LNCAP (cell line): ENCODE results near the gene ZMAT5.

Source experiments
- TF ChIP-seq, protein P1 (sequence below): fragments of 450-650 bp; IDR thresholded peaks from 2 replicates; pipeline ENCODE4 v1.5.1; 2017; ENCODE audit warnings: mild to moderate bottlenecking

The ZMAT5 gene

DNA sequence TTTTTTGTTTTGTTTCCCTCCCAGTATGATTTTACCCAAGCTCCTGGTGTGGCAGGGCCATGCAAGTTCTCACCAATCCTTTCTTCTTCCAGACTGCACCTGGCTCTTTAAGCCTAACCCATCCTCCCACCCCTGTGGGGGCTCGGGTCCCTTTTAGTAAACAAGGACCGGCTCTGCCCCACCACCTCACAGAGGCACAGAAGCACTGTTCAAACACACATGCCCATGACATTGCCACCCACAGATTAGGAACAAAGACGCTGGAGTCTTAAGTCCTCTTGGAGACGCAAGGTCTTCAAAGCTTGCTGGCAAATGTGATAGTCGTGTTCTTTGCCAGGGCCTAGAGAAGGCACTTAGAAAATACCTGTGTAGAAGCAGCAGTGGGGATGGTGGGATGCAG lies 19.2 kb upstream of the ZMAT5 start:
- TF ChIP-seq, protein P1, sequence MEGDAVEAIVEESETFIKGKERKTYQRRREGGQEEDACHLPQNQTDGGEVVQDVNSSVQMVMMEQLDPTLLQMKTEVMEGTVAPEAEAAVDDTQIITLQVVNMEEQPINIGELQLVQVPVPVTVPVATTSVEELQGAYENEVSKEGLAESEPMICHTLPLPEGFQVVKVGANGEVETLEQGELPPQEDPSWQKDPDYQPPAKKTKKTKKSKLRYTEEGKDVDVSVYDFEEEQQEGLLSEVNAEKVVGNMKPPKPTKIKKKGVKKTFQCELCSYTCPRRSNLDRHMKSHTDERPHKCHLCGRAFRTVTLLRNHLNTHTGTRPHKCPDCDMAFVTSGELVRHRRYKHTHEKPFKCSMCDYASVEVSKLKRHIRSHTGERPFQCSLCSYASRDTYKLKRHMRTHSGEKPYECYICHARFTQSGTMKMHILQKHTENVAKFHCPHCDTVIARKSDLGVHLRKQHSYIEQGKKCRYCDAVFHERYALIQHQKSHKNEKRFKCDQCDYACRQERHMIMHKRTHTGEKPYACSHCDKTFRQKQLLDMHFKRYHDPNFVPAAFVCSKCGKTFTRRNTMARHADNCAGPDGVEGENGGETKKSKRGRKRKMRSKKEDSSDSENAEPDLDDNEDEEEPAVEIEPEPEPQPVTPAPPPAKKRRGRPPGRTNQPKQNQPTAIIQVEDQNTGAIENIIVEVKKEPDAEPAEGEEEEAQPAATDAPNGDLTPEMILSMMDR, result no peak

DNA sequence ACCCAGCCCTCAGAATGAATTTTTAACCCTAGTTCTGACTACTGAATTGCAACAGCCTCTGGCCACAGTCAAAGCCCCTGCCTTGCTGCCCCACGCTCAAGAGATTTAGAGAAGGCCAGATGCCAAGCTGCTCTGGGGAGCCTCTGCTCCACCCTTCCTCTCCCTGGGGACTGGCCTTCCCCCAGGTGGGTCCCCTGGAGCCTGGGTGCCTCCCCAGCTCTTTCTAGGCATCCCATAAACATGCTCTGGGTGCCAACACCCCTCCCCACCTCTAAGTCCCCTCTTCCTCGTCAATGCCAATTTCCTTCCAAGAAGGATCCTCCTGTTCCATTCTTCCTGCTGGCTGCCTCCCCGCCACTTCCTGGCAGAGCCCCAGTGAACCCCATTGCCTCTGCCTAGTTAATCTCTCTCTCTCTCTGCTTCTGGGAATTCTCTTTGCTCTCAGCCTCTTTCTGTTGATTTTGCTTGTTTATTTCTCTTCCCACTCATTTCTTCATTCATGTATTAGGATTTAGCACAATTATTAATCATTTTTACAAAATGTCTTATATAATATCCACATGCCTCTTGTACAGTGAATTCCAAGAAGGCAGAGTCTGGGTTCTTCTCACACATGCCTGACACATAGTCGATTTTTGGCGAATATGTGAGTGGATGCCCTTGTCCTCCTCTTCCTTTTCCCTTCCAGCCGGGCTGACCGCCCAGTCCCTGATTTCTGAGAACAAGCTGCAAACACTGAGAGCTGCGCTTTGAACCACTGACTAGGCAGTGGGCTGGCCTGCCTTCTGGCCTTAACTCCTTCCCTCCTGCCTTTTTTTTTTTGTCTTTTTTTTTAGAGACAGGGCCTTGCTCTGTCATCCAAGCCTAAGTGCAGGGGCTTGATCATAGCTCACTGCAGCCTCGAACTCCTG lies 17.9 kb upstream of the ZMAT5 start:
- TF ChIP-seq, protein P1, result no peak

DNA sequence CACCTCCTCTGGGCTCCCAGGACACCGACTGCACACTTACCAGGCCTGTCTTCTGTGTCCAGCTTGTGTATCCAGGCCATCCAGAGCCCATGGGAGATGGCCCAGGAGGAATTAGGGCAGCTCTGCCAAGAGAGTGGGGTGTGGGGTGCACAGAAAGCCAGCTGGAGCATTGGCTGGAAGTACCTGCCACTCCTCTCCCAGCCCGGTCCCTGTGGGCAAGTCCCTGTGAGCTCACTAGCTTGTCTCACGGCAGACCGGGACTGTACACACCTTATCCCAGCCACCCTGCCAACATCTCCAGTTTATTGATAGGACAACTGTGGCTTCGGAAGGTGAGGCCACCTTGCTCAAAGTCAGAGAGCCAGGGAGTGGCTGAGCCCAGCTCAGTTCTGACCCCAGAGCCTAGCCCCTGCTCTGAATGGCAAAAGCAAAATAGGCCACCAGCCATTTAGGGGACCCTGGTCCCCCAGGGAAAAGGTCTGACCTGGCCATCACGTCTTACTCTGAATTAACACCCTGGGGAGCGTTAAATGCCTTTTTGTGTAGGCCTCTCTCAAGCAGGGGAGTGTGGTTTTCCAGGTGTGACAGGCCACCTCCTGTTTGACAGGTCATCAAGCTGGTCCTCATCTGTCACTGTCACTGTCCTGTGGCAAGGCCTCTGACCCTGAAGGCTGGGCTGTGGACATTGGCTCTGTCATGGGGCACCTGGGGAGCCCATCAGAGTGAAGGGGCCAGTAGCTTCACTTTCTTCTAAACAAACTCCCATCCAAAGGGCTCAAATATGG lies 15.4 kb upstream of the ZMAT5 start:
- TF ChIP-seq, protein P1, result no peak

DNA sequence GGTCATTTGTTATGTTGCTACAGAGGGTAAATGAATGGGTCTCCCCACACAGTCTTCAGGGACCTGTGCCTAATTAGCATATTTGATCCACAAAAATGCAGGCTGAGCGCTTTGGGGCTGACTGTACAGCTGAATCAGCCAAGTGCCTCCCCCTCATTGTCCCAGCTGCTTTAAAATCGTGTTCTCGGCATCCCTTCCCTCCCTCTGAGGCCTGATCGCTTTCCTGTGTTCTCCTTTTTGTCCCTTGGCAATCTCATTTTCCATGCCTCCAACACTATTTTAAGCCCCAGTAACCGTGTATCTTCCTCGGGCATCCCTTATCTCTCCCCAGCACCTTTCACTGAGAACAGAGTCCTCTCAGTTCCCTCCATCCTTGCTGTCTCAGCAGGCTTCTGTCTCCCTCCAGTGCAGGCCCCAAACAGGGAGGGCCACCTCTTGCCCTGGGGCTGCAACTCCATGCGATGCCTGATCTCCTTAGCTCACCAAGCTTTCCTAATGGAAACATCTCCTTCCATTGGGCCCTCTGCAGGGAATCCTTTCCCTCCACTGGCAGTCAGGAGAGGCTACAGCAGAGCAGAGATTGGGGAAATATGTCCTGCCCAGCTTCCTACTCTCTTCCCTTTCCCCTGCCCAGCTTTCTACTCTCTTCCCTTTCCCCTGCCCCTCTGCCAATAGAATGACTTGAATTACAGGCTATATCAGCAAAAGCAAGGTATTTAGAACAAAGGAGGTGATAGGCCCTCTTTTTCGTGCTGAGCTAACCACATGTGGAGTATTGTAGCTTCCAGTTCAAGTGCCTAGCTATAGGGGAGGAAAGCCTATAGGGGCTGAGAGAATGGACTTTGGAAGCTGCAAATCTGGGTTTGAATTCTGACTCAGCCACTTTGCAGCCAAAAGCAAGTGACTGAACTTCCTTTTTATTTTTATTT lies 14.2 kb upstream of the ZMAT5 start:
- TF ChIP-seq, protein P1, result no peak

DNA sequence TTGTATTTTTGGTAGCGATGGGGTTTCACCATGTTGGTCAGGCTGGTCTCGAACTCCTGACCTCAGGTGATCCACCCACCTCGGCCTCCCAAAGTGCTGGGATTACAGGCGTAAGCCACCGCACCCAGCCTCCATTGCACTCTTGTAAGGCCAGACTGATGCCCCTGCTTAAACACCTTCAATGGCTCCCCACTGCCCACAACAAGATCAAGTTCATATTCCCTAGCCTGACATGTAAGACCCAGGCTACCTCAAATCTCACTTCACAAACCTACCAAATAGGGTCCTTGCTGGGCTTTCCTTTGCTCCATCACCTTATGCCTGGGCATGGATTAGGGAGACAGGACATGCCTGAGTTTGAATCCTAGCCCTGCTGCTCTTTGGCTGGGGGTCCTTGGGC lies 13.4 kb upstream of the ZMAT5 start:
- TF ChIP-seq, protein P1, result no peak

DNA sequence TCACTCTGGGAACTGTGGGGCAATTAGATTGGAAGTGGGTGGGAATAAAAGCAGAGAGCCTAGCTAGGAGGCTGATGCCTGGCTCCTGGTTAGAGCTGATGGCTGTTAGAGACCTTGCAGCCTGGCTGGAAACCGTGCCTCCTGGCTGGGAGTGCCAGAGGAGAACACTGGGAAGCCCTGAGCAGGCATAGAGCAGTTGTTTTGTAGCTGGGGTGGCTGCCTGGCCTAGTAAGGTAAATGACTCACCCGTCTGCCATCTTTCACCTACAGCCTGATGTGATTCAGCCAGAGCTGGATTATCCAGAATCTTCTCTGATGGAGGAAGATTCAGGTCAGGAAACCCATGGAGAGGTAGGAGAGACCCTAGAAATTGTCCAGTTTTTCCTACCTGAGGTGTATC lies 6.4 kb upstream of the ZMAT5 start:
- TF ChIP-seq, protein P1, result no peak

DNA sequence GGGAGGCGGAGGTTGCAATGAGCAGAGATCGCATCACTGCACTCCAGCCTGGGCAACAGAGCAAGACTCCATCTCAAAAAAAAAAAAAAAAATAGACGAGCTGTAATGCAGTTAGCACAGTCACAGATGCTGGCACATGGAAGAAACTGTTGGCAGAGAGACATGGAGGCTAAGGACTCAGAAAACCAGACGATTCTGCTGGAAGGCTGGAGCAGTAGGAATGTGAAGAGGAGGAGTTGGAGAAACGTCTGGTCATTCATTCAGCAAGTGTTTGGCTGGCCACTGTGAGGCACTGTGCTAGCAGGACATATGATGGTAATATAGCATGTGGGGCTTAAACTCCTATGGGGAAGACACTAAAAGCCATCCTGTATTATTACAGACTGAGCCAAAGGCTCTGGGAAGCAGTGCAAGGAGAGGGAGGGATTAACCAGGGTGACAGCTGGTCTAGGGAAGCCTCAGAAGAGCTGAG lies 5.4 kb upstream of the ZMAT5 start:
- TF ChIP-seq, protein P1, result peak; percentile 48; the same call in 1 of the 2 replicates
